HG03196 (cell line): ENCODE results near the gene PACS2.

Experiments used
- ATAC-seq: cut with Tn5 transposase; IDR thresholded peaks from one replicate; pipeline ENCODE4 v1.9.1; 2021; ENCODE audit not compliant: unreplicated experiment

The PACS2 gene

DNA sequence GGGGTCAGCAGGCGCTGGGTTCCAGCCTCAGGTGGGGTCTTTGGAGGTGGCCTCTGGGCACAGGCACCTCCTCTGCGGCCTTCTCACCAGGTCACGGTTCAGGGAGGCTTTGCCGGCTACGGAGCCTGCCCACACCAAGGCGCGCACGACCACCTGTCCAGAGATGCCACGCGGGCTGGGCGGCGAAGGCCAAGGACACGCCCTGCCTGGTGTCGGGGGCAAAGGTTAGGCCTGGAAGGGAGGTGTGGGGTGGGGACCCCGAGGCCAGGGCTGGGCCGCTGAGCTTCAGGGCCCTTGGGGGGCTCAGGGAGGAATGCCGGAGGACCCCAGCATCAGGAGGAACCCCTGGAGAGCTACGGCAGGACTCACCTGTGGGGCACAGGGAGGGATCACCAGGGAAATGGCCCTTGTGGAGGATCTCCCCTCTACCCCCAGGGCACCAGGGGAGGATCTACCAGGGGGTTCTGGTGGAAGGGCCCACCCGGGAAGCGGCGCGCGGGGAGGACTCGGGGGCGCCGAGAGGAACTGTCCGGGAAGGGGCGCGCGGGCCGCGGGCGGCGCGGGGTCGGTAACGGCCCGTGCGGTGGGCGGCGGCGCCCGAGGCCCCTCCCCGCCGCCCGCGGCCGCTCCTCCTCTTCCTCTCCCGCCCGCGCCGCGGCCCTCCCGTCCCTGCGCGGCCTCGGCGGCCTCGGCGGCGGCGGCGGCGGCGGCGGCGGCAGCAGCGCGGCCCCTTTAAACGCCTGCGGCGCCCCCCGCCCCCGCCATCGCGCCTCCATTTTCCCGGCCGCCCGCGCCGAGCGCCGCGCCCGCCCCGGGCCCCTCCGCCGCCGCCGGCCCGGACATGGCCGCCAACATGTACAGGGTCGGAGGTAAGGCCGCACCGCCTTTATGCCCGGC lies 104.9 kb downstream of the PACS2 start, which contains the start of gene MTA1:
MTA1 (plus strand) TSS at position 633 of the 897 bp plus-strand sequence; CDS start at position 842, 209 bp downstream.
- no peak for ATAC-seq

DNA sequence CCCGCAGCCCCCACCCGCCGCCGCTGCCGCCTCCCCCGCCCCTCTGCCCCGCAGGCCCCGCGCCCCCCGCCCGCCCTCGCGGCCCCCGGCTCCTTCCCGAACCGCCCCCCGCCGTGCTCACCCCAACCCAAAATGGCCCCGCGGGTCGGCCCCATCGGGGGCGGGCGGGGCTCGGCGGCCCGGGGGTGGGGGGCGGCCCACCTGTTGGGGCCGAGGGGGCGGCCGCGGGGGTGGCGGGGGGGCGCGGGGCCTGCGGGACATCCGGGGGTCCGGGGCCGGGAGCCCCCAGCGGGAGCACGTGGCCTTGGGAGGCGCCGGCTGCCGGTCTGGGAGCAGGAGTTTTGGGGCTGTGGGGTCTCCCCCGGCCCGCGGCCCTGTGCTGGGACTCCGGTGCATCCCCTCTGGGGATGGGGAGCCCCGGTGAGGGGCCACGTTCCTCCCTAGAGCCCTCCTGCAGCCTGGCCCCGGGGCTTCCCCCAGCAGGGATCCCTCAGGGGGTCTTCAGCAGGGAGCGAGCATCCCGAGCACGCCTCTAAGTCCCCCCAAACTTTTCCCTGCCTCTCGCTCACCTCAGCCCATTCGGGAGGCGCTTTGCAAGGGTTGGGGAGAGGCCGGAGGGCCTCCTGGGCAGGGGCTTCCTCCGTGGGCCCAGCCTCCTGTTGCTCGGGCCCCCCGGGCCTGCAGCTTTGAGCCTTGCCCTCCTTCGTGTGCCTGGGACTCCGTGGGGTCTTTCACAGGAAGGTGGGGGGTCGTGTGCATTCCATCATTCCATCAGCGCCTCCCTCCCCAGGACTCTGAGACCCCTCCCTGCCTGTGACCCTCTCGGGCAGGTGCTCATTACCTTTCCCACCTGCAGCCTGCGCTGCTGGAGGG lies 105.8 kb downstream of the PACS2 start:
- ATAC-seq: no peak

DNA sequence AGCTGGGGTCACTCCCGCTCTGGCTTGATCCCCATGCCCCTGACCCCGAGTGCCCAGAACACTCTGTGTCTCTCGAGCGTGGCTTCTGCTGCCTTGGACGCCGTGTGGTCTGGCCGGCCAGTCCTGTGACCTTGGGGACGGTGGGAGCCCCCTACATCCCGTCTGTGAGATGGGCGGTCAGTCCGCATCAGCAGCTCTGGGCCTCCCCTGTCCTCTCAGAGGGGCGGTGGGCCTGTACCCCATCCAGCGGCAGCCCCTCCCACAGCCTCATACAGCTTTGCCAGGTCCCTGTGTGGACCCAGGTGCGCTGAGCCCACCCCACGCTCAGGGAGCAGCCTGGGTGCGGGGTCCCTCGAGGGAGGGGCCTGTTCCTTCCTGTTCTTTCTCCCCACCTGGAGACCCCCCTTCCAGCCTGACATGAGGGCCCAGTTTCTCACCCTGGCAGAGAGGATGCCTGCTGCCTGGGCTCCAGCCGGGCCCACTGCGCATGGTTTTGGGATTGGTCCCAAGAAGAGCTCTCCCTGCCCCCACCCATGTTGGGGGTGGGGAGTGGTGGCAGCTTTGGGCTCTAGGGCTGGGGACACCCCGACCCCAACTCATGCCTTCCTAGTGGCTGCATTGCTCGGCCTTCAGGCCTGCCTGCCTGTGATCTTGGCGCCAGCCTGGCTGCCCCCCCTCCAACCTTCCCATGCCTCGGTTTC lies 106.6 kb downstream of the PACS2 start:
- no peak for ATAC-seq

DNA sequence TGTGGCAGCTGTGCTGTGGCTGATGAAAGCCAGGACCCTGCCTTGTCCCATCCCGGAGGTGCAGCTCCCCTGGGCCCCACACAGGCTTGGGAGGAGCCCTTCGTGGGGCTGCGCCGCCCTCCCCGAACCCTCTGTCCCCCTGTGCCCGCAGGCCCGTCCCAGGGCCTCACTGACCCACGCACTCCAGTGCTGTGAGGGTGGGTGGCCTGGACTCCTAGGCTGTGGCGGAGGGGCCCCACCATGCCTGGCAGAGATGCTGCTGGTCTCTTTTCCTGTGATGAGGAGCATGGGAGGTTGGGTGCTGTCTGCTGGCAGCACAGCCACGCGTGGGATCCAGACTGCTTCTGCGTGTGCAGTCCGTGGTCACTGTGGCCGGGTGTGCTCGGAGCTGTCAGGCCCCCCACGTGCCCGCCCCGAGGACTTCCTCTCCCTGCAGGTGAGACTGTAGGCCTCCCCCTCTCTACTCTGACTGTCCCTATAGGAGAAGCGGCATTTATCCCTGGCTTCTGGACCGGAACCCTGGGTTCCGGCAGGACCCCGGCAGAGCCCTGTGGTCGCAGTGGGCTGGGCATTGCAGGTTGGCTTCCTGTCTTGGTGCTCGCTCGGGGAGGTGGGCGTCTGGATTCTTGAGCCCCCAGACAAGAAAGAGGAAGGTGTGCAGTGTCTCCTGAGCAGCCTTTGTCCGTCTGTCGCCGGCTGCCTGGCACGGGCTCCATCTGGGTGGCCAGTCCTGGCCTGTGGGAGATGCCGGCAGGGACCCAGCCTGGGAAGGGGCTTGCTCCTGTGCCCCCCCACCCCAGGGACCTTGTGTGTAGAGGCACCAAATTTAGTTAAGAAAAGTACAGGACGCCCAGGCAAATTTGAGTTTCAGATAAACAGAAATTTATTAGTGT lies 107.4 kb downstream of the PACS2 start:
- no peak for ATAC-seq

DNA sequence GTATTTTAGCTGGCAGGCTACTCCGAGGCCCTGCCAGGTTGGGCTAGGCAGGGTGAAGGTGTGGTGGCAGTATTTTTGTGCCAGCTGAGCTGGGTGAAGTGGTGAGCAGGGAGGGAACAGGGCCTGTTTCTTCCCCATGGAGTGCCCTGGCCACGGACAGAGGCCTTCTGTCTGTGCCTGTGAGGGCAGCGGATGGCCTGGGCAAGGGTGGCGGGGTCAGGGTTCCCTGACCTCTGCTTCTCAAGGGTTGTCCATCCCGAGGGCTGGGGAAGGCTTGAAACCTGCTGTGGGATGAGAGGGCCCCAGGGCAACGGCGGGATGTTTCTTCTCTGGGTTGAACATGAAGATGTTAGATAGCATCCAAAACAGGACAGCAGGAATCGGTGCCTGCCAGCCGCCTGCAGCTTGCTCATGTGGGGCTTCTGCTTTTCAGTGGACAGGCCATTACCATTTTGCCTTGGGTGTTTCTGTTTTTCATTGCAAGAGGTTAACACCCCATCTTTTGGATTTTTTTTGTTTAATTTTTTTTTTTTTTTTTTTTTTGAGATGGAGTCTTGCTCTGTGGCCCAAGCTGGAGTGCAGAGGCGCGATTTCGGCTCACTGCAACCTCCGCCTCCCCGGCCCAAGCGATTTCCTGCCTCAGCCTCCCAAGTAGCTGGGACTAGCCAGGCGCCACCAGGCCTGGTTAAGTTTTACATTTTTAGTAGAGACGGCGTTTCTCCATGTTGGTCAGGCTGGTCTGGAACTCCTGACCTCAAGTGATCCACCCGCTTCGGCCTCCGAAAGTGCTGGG lies 108.3 kb downstream of the PACS2 start:
- ATAC-seq: no peak

DNA sequence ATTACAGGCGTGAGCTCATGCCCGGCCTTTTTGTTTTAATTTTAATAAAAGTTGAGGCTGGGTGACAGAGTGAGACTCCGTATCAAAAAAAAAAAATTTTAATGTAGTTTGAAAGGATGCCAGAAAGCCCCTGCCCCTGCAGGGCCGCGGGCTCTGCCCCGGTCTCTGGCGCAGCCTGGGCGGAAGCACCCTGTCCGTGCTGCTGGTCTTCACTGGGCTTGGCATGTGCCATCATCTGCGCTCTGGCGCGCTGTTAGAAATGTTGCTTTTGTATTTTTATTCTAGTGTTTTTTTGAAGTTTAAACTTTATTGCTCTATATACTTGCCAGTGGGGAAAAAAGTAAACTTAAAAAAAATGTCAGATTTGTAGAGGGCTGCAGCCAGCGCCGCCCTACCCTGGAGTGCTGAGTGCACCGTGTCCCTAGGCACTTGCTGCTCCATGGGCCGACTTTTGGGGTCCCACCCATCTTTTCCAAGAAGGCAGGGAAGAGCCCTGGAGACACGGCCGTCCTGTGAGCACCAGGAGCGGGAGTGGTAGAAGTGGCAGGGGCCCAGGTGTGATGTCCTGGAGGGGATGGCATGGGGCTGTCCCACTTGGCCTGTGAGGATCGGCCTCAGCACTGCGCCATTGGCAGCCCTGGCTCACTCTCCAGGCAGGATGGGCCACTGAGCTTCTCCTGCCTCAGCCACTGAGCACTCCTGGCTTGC lies 109.1 kb downstream of the PACS2 start:
- ATAC-seq: no peak

DNA sequence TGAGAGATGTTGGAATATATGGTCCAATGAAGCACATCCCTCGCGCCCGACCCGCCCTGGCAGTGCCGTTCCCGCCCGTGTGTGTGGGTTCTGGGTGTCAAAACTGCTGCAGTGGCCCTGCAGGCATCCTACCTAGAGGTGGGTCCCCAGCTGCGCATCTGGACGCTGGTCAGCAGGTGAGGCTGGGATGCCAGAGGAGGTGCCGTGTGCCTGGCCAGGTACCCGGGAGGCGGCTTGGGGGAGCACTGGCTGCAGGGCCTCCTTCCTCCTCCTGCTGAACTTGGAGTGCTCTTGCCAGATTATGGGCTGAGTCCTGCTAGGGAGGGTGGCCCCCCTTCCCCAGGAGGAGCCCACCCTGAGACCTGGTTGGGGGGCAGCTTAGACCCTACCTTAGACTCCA lies 110.3 kb downstream of the PACS2 start:
- no peak for ATAC-seq

DNA sequence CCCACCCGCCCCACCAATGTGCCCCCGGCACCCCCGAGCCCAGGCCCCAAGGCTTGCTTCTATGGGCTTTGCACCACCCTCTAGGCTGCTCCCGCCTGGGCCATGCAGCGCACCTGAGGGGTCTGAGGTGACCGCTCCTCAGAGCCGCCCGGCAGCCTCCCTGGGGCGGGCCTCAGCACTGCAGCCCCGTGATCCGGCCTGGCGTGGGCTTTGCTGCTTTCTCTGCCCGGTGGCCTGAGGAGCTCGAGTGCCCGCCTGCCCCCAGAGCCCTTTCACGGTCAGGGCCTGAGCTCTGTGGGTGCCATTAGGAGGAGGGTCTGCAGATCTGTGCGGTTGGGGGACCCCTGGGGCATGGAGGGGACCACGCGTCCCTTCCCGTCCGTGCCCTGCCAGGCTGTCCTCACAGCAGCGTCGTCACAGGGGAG lies 111.3 kb downstream of the PACS2 start:
- ATAC-seq: no peak

DNA sequence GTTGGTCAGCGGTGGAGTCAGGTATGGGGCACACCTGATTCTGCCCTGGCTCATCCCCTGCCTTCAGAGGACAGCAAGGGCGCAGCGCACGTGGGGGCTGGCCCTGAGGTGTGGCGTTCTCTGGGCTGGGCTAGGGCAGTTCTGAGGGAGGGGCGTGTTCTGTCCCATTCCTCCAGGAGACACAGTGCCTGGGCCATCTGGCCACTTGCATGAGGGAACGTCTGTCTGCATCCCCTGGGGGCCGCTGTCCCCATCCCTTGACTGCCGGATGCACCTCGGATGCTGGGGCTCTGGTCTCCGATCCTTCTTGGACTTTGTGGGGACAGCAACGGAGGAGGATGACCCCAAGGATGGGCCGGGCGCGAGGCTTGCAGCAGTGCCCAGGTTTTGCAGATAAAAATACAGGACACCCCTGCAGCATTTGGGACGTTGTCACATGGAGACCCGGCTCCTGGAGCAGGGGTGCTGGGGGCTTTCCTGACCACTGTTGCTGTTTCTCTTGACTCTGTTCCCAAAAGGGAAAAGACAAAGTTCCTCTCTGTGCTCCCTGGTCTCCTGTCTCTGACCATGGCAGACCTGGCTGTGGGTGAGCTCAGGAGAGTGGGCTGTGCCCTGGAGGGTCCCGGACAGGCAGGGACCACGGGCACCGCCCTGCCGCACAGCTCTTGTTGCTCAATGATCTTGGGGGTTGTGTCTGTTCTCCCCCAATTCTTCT lies 112.0 kb downstream of the PACS2 start:
- ATAC-seq: no peak

DNA sequence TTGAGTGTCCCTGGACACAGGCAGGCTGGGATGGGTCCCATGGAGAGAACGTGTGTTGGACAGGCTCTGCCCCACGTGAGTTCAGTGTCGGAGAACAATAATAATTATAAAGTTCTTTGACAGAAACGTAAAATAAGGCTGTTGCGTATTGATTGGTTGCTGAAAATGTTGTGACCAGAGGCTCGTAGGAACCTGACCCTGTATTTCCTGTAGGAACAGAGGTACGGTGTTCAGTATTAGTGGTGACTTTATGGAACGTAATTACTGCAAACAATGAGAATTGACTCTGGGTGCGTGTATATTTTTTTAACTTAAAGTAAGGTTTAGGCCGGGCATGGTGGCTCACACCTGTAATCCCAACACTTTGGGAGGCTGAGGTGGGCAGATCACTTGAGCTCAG lies 112.9 kb downstream of the PACS2 start:
- no peak for ATAC-seq

DNA sequence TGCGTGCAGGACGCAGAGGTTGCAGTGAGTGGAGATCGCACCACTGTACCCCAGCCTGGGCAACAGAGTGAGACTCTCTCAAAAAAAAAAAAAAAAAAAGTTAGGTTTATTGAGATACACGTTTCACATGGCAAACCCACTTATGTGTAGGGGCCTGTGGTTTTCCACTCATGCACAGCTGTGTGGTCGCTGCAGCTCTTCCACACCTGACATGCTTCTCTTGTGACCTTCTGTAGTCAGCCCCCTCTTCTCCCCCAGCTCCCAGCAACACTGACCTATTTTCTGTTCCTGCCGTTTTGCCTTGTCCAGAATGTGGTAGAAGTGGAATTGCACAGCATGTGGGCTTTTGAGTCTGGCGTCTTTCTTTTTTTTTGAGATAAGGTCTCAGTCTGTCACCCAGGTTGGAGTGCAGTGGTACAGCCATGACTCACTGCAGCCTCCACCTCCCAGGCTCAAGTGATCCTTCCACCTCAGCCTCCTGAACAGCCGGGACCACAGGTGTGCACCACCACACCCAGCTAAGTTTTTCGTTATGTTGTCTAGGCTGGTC lies 113.5 kb downstream of the PACS2 start:
- no peak for ATAC-seq

DNA sequence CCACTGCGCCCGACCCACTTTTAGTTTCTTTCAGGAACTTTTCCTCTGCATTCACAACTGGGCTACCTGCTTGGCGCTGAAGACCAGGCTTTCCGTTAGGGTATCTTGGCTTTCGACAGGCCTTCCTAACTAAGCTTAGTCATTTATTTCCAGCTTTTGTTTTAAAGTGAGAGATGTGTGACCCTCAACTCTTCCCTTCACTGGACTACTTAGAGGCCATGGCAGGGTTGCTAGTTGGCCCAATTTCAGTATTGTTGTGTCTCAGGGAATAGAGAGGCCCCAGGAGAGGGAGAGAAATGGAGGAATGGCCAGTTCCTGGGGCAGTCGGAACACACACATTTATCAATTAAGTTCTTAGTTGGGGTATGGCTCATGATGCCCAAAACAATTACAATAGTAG lies 115.5 kb downstream of the PACS2 start:
- ATAC-seq: no peak

DNA sequence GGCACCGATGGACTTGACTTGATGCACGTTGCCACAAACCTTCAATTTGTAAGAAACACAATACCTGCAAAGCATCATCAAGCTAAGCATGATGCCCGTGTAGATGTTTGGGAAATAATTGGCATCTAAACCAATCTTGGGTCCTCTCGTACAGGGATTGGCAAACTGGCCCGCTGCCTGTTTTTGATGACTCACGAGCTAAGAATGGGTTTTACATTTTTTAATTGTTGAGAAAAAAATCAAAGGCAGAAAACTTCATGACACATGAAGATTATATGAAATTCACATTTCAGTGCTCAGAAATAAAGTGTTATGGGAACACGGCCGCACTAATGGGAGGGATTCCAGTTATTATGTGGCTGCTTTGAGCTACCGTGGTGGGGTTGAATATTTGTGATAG lies 116.0 kb downstream of the PACS2 start:
- no peak for ATAC-seq

DNA sequence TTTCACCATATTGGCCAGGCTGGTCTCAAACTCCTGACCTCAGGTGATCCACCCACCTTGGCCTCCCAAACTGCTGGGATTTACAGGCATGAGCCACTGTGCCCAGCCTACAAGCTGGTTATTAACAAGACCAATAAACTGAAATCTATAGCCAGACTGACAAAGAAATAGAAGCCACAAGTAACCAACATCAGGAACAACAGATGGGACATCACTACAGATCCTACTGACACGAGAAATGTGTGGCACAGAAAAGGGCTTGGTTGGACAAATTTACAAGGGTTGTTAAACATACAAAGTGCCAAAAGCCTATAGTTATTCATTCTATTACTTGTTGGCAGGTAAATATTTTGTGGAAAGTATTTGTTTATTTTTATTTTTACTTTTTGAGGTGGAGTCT lies 116.7 kb downstream of the PACS2 start:
- no peak for ATAC-seq

DNA sequence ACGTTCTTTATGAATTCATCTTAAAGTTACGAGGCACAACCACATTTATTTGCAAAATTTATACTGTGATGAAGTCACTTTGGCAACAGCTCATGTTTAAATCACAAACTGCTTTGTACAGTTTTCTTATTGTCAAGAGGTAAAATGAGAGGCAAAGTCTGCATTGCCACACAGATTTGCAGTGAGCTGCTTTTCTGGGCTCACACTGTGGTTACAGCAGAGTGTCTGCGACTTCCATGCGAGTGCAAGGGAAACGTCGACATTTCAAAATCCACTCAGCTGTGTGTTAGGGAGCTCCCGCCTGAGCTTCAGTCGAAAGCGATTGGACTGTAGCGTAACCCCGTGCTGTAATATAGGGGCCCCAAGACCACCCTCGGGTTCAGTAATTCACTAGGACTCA lies 118.1 kb downstream of the PACS2 start:
- no peak for ATAC-seq

DNA sequence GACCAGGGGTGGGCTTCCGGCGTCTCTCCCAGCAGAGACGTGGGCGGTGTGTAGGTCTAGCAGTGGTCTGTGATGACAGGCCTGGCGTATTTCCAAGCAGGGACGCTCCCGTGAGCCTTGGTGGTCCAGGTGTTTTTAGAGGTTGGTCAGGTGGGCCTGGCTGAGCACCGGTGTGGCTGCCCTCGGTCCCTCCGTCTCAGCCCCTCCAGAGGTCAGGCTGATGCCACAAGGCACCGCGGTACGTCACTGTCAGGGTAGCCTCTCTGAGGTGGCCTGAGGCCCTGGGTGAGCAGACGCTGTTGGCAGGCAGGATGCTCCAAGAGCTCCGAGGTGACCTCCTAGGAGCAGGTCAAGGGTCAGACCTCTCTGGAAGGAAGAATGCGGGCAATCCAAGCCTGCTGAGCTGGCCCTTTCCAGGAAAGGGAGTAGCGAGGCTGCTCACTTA lies 118.6 kb downstream of the PACS2 start:
- ATAC-seq: no peak

DNA sequence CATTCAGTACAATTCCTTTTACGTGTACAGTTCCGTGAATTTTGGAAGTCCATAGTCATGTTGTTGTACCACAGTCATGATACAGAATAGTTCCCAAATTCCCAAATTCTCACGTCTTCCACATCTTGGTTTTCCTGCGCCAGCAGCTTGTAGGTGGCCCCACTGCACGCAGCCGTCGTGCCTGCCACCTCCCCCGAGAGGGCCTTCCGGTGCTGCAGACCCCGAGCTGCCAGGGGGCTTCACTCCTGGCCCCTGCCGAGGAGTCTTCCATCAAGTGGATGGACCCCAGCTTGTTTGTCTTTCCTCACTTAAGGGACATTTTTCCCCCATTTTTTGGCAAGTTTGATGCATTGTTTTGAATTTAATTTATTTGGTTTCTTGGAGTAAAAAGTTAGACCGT lies 121.9 kb downstream of the PACS2 start:
- no peak for ATAC-seq
